ENCODE measurements around the gene THBS3. TPM values are rescaled to one million over a fixed set of nuclear protein-coding genes. Genes with fewer than 3 reads are reported as not detected.
"Not testable (repeated sequence)": the region's sequence is repeated elsewhere in the genome, so short reads cannot be mapped to it uniquely, and the experiment has no call there.

The THBS3 gene
- total RNA-seq, 1 experiment from 2014 or later = 7.6 TPM

- no peak for DNase-seq (ENCODE audit: low spot score)
These were observed 33.1 kb downstream of the THBS3 start for GRCh38 chr1:155174324-155175280.

- no peak for DNase-seq (ENCODE audit: low spot score)
These were observed 34.0 kb downstream of the THBS3 start, which contains the start of gene TRIM46 for GRCh38 chr1:155173478-155174323. Gene TRIM46 (plus strand): TSS chr1:155173849. CDS start chr1:155173967, 118 bp downstream.

GRCh38 chr1:155172732-155173477 lies 34.8 kb downstream of the THBS3 start, which contains the start of gene KRTCAP2:
Gene KRTCAP2 (minus strand): TSS chr1:155173304. CDS start chr1:155173224, 80 bp downstream.
- peak; percentile 97 for DNase-seq (ENCODE audit: low spot score)

DNA sequence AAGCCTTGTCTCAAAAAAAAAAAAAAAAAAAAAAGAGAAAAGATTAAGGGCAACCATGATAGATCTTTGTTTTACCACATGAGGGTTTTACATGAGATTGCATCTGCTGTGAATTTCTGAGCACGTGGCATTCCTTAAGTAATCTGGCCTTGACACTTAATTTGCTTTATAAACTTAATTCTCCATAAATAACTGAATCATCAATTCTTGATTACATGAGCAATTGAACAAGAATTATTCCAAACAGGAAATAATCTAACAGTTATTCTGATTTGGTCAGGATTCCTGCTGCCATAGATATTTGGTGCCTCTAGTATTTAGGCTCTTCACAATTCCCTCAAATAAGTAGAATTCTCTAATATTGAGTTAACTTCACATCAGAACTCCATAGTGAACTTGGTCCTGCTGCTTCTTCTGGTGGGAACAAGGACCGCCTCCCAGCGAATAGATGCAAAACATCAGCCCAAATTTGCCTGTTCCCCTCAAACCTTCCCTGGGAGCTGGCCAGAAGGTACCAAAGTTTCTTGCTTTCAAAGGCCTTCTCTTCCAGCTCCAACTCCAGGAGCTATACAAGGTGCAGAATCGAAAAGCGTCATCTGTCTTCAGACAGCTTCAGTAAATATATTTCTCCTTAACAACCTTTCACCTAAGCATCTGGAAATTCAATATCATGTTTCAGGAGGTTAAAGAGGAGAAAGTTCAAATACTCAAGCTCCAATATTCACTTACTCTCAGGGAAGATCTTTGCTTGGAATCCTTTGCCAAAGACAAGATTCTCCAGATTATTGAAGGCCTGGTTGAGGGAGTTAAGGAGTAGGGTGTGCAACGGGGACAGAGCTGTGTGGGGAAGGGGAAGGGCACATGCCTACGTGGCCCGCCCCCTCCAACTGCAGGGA lies 35.6 kb downstream of the THBS3 start:
- DNase-seq (ENCODE audit: low spot score) = no peak

- DNase-seq (ENCODE audit: low spot score) = no peak
These were observed 36.9 kb downstream of the THBS3 start for GRCh38 chr1:155170806-155171205.

DNA sequence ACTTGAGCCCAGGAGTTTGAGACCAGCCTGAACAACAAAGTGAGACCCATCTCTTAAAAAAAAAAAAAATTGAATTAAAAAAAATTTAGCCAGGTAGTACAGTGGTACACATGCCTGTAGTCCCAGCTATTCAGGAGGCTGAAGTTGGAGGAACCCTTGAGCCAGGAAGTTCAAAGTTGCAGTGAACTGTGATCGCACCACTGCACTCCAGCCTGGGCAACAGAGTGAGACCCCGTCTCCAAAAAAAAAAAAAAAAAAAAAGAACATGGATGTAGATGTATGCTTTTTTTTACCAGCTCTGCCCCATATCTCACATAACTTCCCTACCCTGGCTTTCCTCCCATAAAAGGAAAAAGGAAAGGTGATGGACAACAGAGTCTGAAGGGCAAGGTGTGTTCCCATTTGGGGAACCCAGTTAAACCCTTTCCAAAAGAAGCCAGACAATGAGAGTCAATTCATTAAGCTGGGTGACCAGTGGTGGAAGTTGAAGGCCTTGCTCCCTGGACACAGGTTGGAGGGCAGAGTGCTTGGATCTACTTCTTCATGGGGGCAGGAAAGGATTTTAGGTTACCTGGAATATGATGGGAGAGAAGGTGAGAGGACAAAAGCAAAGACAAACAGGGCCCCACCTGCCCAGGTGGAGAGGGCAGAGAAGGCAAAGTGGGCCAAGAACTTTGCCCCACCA lies 37.5 kb downstream of the THBS3 start:
- no peak for DNase-seq (ENCODE audit: low spot score)

- no peak for DNase-seq (ENCODE audit: low spot score)
These were observed 38.2 kb downstream of the THBS3 start for GRCh38 chr1:155169541-155169940.

DNA sequence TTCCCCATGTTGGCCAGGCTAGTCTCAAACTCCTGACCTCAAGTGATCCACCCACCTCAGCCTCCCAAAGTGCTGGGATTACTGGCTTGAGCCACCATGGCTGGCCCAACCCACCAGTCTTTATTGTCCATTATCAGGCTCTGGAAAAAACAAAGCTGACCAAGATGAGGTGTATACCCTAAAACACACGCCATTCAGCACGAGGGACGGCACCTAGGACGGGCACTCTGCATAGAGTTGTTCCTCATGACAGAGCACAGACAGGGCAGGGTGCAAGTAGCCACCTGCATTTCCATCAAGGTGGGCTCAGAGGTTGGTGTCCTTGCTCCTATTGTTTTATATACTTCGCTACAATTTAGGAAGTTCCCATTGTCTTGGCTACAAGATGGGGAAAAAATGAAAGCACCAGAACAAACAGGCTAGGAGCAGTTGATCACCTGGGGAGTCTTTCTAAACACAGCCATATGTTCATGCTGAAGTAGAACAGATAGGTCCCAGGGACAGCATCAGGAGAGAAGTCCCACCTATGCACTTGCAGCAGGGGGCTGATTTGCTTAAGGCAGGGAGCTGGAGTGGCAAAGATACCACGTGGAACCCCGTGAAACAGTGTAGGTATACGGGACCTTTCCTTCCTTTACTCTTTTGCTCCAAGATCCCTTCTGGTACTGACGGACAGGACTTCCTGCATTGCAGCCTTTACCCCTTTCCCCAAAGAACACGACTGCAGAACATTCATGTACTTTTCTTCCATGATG lies 39.1 kb downstream of the THBS3 start:
- no peak for DNase-seq (ENCODE audit: low spot score)

- DNase-seq (ENCODE audit: low spot score) = not testable (repeated sequence)
These were observed 39.6 kb downstream of the THBS3 start for GRCh38 chr1:155168105-155168445.

- peak; percentile 95 for DNase-seq (ENCODE audit: low spot score)
These were observed 40.3 kb downstream of the THBS3 start for GRCh38 chr1:155167166-155168104.

DNA sequence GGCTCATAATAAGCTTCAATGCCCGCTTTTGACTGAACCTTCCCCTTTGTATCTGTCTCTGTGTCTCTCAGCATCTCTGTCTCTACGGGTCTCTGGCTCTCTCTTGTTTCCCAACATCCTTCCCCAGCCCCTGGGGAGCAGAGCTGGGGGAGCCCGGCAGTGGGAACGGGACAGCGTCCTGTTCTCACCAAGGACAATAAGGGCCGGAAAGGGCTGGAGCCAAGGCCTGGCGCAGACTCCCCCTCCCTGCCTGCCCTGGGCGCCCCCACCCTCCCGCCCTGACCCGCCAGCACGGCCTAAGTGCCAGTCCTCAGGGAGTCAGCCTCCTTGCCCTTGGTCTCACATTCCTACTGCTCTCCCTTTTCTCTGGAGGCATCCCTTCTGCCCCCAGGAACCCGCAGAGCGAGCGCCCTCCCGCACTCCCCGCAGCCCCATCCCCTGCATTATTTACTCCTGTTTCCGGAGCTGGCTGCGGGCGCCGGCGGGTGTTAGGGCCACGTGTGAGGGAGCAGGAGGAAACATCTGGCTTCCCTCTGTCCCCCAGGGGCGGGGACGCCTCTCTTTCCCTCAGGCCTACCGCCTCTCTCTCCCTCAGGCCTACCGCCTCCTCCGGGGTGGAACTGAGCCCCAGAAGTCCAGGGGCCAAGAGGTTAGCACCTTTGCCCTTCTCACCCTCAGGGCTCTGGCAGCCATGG lies 41.1 kb downstream of the THBS3 start:
- no peak for DNase-seq (ENCODE audit: low spot score)

DNA sequence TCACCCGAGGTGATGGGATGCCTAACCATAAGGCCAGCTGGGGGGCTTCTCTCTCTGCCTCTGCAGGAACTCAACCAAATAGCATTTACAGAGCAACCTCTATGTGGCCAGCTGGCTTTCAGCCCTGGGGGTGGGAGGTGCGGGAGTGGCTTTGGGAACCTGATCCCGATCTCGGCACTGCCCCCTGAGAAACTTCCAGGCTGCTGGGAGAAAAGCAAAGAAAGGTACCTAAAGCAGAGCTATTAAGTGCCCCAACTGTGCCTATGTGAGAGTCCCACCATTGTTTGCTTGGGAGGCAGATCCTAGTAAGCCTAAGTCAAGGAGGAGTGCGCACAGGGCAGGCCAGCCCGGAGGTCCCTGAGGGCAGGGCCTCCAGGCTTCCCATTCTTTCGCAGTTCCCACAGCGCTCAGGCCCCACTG lies 41.6 kb downstream of the THBS3 start:
- no peak for DNase-seq (ENCODE audit: low spot score)

GRCh38 chr1:155164625-155165024 lies 43.1 kb downstream of the THBS3 start:
- DNase-seq (ENCODE audit: low spot score) = not testable (repeated sequence)

- not testable (repeated sequence) for DNase-seq (ENCODE audit: low spot score)
These were observed 43.9 kb downstream of the THBS3 start for GRCh38 chr1:155163785-155164184.

DNA sequence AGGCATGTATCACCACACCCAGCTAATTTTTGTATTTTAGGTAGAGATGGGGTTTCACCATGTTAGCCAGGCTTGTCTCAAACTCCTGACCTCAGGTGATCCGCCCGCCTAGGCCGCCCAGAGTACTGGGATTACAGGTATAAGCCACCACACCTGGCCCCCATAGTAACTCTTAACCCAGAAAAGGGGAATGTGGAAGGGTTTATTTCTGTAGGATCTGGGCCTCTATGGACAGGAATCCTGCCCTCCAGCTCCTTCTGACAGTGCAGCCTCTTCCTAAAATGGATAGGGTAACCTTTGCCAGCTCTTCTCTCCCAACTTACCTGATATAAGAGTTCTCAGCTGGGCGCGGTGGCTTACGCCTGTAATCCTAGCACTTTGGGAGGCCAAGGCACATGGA lies 45.1 kb downstream of the THBS3 start:
- DNase-seq (ENCODE audit: low spot score) = not testable (repeated sequence)

DNA sequence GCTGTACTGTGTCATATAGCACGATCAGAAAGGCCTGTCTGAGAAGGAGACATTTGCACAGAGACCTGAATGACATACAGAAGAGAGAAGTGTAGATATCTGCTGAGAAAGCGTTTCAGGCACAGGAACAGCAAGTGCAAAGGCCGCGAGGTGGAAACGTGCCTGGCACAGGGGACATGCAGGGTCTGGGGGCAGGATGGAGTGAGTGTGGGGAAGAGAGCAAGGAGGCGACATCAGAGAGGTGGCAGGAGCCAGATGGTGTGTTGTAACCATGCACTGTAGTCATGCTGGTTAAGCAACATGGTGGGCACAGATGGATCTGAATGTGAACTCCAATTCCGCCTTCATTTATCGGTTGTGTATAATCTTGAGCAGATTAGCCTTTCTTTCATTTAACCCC lies 47.6 kb downstream of the THBS3 start:
- no peak for DNase-seq (ENCODE audit: low spot score)

GRCh38 chr1:155158991-155159390 lies 48.7 kb downstream of the THBS3 start:
- no peak for DNase-seq (ENCODE audit: low spot score)
